Transverse colon (tissue), 4 donors: ENCODE measurements around the gene OR2J3. TPM values are rescaled to one million over a fixed set of nuclear protein-coding genes. Genes with fewer than 3 reads are reported as not detected.

Experiments used
- total RNA-seq, 4 donors: library from RNA; depleted of rRNA; stranded (reverse); fragments of >200 nt; gene quantifications; one replicate each; pipeline ENCODE4 v1.1.0, GENCODE V29; 2016

The OR2J3 gene
- total RNA-seq, 4 donors from 2014 or later = not detected

Other genes with a start within 250 kb of the OR2J3 start
- gene TRIM27, start 184.1 kb upstream of the OR2J3 start, total RNA-seq = 100 to 1,000 TPM in 1 of 4 donors, 10 to 100 TPM in 3; 27.3 to 237 (median 48.9) TPM
- gene ZNF311, start 102.7 kb upstream of the OR2J3 start, total RNA-seq = 1 to 10 TPM in 2 of 4 donors, not detected in 2; 1.1 to 1.9 TPM
- not detected for gene OR2W1, start 62.9 kb upstream of the OR2J3 start, total RNA-seq
- not detected for gene OR2B3, start 20.7 kb upstream of the OR2J3 start, total RNA-seq
- gene OR2J1, start 8.6 kb upstream of the OR2J3 start, total RNA-seq = not detected
- gene OR2J2, start 62.8 kb downstream of the OR2J3 start, total RNA-seq = not detected
- not detected for gene OR14J1, start 193.6 kb downstream of the OR2J3 start, total RNA-seq